HFF-Myc (cell line): Measurements from ENCODE around the gene MOV10L1.

Experiments
- DNase-seq: peaks from one replicate; pipeline ENCODE4 v3.0.0-alpha.2; 2011; ENCODE audit warnings: low read depth; ENCODE audit errors: extremely low read depth
- H3K4me3 ChIP-seq: replicated peaks from 2 replicates; pipeline ENCODE4 v1.5.1; 2011; ENCODE audit warnings: low read depth, mild to moderate bottlenecking, control low read depth, low read length
- CTCF ChIP-seq: IDR thresholded peaks from 2 replicates; pipeline ENCODE4 v1.5.1; 2012; ENCODE audit warnings: mild to moderate bottlenecking, low read depth, low read length, control low read depth; ENCODE audit errors: missing control alignments

The MOV10L1 gene

GRCh38 chr22:50194037-50194805 lies 104.4 kb downstream of the MOV10L1 start:
- TF ChIP-seq CTCF, result no peak
- DNase-seq, result no peak
- H3K4me3 ChIP-seq, result no peak overlapping the region

- no peak for TF ChIP-seq CTCF
- no peak for DNase-seq
- no peak overlapping the region for H3K4me3 ChIP-seq
Observed at GRCh38 chr22:50196256-50196655, 106.5 kb downstream of the MOV10L1 start.

GRCh38 chr22:50197000-50197800 lies 107.4 kb downstream of the MOV10L1 start:
- no peak for TF ChIP-seq CTCF
- no peak overlapping the region for H3K4me3 ChIP-seq
- DNase-seq, result no peak

GRCh38 chr22:50197856-50198623 lies 108.2 kb downstream of the MOV10L1 start:
- no peak for TF ChIP-seq CTCF
- DNase-seq, result no peak
- H3K4me3 ChIP-seq, result no peak overlapping the region

GRCh38 chr22:50198624-50199017 lies 108.8 kb downstream of the MOV10L1 start:
- no peak for TF ChIP-seq CTCF
- no peak overlapping the region for H3K4me3 ChIP-seq
- DNase-seq, result no peak

- H3K4me3 ChIP-seq, result no peak overlapping the region
- no peak for DNase-seq
- TF ChIP-seq CTCF, result no peak
Observed at GRCh38 chr22:50199251-50199721, 109.5 kb downstream of the MOV10L1 start.
